Psoas muscle (tissue), 8 donors: ENCODE measurements around the gene CLEC4A. TPM values are rescaled to one million over a fixed set of nuclear protein-coding genes. Genes with fewer than 3 reads are reported as not detected.
A peak's percentile ranks its signal among the peaks of the same experiment; 100 is the strongest.
"Not testable (repeated sequence)": the region's sequence is repeated elsewhere in the genome, so short reads cannot be mapped to it uniquely, and the experiment has no call there.

ENCODE experiments used
- ATAC-seq, 4 donors: fragments of 200-7000 bp; cut with Tn5 transposase; one replicate each; pipeline ENCODE4 v1.9.1; 2020; ENCODE audit warnings: moderate library complexity in 3 of 4, mild to moderate bottlenecking in 2 of 4
- DNase-seq, 2 donors: peaks; one replicate each; pipeline ENCODE4 v3.0.0-alpha.2; 2020
- H3K27ac ChIP-seq: fragments of 200-600 bp; one replicate; pipeline ENCODE4 v1.8.0; 2022
- H3K27me3 ChIP-seq, 3 donors: fragments of 200-600 bp in 1 of 3; one replicate each; pipeline versions ENCODE4 v1.6.1 to v1.8.0; 2013 to 2022; ENCODE audit warnings: low read length in 2 of 3, mild to moderate bottlenecking in 2 of 3, moderate library complexity in 1 of 3; ENCODE audit not compliant: insufficient read depth in 3 of 3
- H3K36me3 ChIP-seq, 2 donors: fragments of 200-600 bp in 1 of 2; one replicate each; pipeline versions ENCODE4 v1.6.1 to v1.8.0; 2013 to 2022; ENCODE audit warnings: low read depth in 1 of 2, mild to moderate bottlenecking in 1 of 2, moderate library complexity in 1 of 2; ENCODE audit not compliant: insufficient read depth in 1 of 2
- H3K4me1 ChIP-seq: fragments of 200-600 bp; one replicate; pipeline ENCODE4 v1.8.0; 2022
- H3K4me3 ChIP-seq: fragments of 200-600 bp; one replicate; pipeline ENCODE4 v1.8.0; 2022; ENCODE audit warnings: mild to moderate bottlenecking
- H3K9me3 ChIP-seq: fragments of 200-600 bp; one replicate; pipeline ENCODE4 v1.8.0; 2022
- WGBS, 3 donors: extraction: QIAGEN DNeasy Blood & Tissue Kit; methylation state at CpG; one replicate each; pipeline versions ENCODE4 v1.1.6 to v1.1.7; 2013; 5-methylcytosine and 5-hydroxymethylcytosine counted together
- intact Hi-C, 2 donors: fragments of 100-400 bp; cut with DNase I; formaldehyde crosslinking; loops; one replicate each; pipeline versions ENCODE4 v1.11.0 to v1.14.2; 2022
- polyA plus RNA-seq, 3 donors: library from polyadenylated mRNA; stranded (reverse); fragments of 200-250 nt; gene quantifications; one replicate each; pipeline ENCODE4 v1.2.3, GENCODE V29; 2013
- total RNA-seq, 4 donors: library from RNA; stranded (reverse); fragmentation: NEBNext Ultra II Directional in 2 of 4; extraction: Animal tissue kit (Norgen Biotek cat#: 25700) in 2 of 4; gene quantifications; one replicate each; pipeline versions ENCODE4 v1.2.1 to v1.2.4, GENCODE V29; 2021 to 2023
- TF ChIP-seq, protein P1 (sequence below): fragments of 200-600 bp; IDR thresholded peaks from one replicate; pipeline ENCODE4 v1.8.0; 2022; ENCODE audit warnings: antibody characterized with exemption
- donor health status: healthy with polysubstance abuse.
- donor health status: DM: no; HTN: no; CAD: no; lungs with moderate emphysema.
- donor health status: Bipolar disorder and iron deficiency.
- donor health status: healthy.
- donor health status: DM: yes; HTN: yes; CAD: no.
- donor health status: DM: no; HTN: no; CAD: no.
- donor health status: DM: no; HTN: no; CAD: no.
- donor health status: DM: yes; HTN: yes; CAD: no.

The CLEC4A gene
- total and polyA plus RNA-seq, 7 donors: 0.35 to 0.68 (median 0.59) TPM; not detected in 3

DNA sequence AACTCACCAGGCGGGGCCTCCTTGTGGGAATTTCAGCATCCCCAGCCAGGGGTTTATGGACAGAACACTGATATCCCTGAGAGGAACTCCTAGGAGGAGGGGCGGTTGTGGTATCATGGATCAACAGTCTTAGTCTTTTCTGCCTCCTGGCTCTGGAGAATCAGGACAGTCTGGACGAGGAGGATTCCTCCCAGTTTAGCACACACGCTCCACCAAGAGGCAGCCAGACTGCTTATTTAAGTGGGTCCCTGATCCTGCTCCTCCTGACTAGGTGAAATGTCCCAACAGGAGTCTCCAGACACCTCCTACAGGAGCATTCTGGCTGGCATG lies 23.0 kb downstream of the CLEC4A start:
- intact Hi-C loops: no loop called here
- no peaks in the 10 kb centered on the region for H3K4me1 ChIP-seq
- peak overlapping the region; percentile 39 for H3K4me3 ChIP-seq
- H3K27me3 ChIP-seq: peaks cover 0 to 4% (median 0%) of the 10 kb centered on the region in 3 donors
- peak overlapping the region; percentile 46 for H3K27ac ChIP-seq
- no peaks in the 10 kb centered on the region for H3K9me3 ChIP-seq
- DNase-seq: no peak
- ATAC-seq: no peak
- no peaks in the 10 kb centered on the region for H3K36me3 ChIP-seq
- TF ChIP-seq, protein P1, sequence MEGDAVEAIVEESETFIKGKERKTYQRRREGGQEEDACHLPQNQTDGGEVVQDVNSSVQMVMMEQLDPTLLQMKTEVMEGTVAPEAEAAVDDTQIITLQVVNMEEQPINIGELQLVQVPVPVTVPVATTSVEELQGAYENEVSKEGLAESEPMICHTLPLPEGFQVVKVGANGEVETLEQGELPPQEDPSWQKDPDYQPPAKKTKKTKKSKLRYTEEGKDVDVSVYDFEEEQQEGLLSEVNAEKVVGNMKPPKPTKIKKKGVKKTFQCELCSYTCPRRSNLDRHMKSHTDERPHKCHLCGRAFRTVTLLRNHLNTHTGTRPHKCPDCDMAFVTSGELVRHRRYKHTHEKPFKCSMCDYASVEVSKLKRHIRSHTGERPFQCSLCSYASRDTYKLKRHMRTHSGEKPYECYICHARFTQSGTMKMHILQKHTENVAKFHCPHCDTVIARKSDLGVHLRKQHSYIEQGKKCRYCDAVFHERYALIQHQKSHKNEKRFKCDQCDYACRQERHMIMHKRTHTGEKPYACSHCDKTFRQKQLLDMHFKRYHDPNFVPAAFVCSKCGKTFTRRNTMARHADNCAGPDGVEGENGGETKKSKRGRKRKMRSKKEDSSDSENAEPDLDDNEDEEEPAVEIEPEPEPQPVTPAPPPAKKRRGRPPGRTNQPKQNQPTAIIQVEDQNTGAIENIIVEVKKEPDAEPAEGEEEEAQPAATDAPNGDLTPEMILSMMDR: no peak
- 12 to 27% (median 23%) methylated on average over 4 of the region's 4 CpGs for WGBS, 3 donors

DNA sequence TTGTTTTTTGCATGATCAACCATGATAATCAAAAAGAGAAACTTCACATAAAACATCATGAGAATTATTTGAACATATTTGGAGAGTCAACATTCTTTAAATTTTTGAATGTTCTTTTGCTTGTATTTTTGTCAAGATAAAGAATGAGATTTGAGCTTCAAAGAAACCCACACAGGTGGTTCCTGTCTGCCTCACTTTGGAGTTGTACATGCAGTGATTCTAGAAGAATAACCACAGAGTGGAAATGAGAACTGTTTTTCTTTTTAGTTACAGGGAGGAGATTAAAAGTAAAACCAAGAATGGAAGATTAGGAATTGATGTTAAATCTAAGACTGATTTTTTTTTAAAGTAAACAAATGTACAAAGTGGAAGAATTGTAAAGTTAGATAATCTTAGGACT lies 31.1 kb downstream of the CLEC4A start:
- no peaks in the 10 kb centered on the region for H3K36me3 ChIP-seq

DNA sequence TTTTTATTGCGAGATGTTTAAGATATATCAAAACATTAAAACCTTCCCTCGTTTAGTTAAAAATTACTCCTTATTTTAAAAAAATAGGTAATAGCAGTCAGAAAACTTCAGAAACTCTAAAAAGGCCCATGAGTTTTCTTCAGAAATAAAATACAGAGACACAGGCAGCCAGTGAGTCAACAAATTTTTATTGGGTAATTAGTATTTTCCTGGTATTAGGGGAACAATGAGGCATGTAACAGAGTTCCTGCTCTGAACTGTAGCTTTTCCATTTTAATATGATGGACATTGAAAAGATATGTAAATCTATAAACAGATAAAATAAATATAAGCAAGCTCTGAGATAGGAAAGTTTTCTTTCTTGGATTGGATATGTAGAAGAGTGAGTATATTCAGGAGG lies 33.0 kb downstream of the CLEC4A start:
- Histone ChIP-seq H3K36me3 (no peaks in the 10 kb centered on the region), H3K27ac (no peak overlapping the region), H3K4me3 (no peak overlapping the region), H3K9me3 (no peaks in the 10 kb centered on the region), H3K27me3 (peaks cover 0 to 4% (median 0%) of the 10 kb centered on the region in 3 donors), H3K4me1 (no peaks in the 10 kb centered on the region)
- DNase-seq: no peak
- 94 to 96% (median 94%) methylated on average over 2 of the region's 2 CpGs for WGBS, 3 donors
- intact Hi-C loops: no loop called here
- no peak for ATAC-seq
- TF ChIP-seq, protein P1: no peak

More for the DNA sequence above, 31.1 kb downstream of the CLEC4A start:
- ATAC-seq (no peak), DNase-seq (no peak)
- intact Hi-C loops: no loop called here
- Histone ChIP-seq H3K27me3 (peaks cover 0 to 4% (median 0%) of the 10 kb centered on the region in 3 donors), H3K27ac (no peak overlapping the region), H3K4me1 (no peaks in the 10 kb centered on the region), H3K9me3 (no peaks in the 10 kb centered on the region), H3K4me3 (no peak overlapping the region)
- TF ChIP-seq, protein P1: no peak

DNA sequence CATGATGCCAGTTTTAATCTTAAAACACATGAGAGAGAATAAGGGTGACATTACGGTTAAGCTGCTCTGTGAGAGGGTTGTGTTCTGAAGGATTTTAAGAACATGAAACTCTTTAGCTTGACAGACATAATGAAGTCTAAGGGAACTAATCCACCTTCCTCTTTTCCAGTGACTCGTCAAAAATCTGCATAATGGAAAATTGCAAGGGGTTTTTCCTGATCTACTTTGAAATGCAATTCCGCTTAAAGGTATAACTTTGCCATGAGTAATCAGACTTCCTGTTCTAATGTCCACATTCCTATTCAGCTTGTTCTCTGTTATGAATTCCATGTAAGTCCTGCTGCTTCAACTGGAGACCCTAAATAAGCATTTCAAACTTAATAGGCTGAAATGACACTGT lies 33.4 kb downstream of the CLEC4A start, which contains the start of gene ZNF705A:
Gene ZNF705A, plus strand, starts transcription at position 171 of the 400 bp plus-strand sequence. CDS start 15,611 bp downstream, outside the sequence.
- 54 to 57% (median 55%) methylated on average over 3 of the region's 3 CpGs for WGBS, 3 donors
- Histone ChIP-seq H3K9me3 (no peaks in the 10 kb centered on the region), H3K4me3 (no peak within 1 kb of the TSS), H3K4me1 (no peaks in the 10 kb centered on the region), H3K27me3 (peaks cover 0 to 4% (median 0%) of the 10 kb centered on the region in 3 donors), H3K27ac (no peak within 1 kb of the TSS), H3K36me3 (no peaks in the 10 kb centered on the region)
- intact Hi-C loops: no loop called here
- DNase-seq (no peak), ATAC-seq (no peak)
- TF ChIP-seq, protein P1: no peak

DNA sequence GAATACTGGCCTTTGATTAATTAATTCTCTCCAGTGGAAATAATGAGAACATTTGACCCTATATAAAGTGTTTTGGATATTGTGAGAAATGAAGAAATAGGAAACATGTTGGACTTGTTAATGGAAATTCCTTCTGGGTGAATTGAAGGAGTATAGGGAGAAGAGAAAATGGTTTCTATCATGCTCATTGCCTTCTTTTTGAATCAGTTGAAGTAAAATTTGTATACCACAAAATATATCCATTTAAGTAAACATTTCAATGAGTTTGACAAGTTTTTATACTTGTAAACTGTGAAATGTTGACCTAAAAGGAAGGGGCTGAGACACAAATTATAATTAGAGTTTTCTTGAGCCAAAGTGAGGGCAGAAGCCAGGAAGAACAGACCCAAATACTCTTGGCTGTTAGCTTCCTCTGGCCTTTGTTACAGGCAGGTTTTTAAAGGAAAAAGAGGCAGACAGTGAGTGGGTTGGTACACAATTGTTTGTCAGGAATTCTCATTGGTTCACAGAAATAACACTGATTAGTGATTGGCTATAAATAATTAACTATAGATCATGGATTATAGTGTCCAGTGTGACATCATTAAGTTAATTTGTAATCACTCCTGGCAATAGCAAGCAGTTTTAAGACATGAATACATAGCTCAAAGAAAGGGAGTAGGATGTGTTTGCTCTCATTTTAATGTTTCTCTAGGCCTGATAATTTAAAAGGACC lies 34.2 kb downstream of the CLEC4A start:
- H3K27ac ChIP-seq: no peak overlapping the region
- H3K4me1 ChIP-seq: no peaks in the 10 kb centered on the region
- H3K4me3 ChIP-seq: no peak overlapping the region
- no peak for ATAC-seq
- H3K27me3 ChIP-seq: peaks cover 0 to 4% (median 0%) of the 10 kb centered on the region in 3 donors
- H3K9me3 ChIP-seq: no peaks in the 10 kb centered on the region
- DNase-seq: no peak
- H3K36me3 ChIP-seq: no peaks in the 10 kb centered on the region
- TF ChIP-seq, protein P1: no peak
- intact Hi-C loops: no loop called here

DNA sequence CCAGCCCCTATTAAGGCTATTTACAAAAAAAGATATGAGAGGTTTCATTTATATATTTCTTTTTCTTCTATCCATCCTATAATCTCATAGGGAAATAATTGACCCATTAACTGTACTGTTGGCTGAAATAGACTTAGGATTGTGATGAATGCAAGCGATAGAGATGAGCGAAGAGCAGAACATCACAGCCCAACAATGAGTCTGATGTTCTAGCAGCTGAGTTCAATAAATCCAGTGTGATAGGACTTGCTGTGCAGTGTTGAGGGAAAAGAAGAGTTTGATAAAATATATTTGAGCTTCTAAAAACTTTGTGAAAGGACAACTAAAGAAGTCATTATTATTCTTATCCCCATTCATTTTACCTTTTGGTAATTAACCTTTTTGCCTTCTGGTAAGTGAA lies 49.5 kb downstream of the CLEC4A start:
- WGBS, 3 donors: 91 to 97% (median 93%) methylated on average over 2 of the region's 2 CpGs
- H3K9me3 ChIP-seq, H3K4me3 ChIP-seq, ATAC-seq, intact Hi-C loops, H3K4me1 ChIP-seq, H3K36me3 ChIP-seq, H3K27ac ChIP-seq, H3K27me3 ChIP-seq, DNase-seq: not testable (repeated sequence)
